ENCODE data around the gene KIF4B.

KIF4B gene

GRCh38 chr5:155056644-155057269, 43.2 kb downstream of the KIF4B start:
- DNase-seq = no peak

GRCh38 chr5:155057626-155058025, 44.1 kb downstream of the KIF4B start:
- no peak for DNase-seq

DNA sequence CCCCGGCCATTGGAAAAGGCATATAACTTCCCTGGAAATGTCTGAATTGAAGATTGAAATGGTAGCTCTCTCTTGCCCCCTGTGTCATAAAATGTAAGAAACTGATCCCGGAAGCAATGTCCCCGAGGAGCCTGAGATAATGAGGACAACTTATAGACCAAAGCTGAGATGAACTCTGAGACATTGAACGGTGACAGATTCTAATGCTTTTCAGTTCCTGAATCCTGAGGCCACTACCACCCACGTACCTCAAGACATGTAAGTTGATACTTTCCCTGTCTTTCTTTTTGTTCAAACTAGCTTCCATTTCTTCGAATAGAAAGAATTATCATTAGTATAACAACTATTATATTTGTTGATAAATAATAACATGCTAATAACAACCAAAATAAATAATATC, 51.0 kb downstream of the KIF4B start:
- no peak for DNase-seq

DNA sequence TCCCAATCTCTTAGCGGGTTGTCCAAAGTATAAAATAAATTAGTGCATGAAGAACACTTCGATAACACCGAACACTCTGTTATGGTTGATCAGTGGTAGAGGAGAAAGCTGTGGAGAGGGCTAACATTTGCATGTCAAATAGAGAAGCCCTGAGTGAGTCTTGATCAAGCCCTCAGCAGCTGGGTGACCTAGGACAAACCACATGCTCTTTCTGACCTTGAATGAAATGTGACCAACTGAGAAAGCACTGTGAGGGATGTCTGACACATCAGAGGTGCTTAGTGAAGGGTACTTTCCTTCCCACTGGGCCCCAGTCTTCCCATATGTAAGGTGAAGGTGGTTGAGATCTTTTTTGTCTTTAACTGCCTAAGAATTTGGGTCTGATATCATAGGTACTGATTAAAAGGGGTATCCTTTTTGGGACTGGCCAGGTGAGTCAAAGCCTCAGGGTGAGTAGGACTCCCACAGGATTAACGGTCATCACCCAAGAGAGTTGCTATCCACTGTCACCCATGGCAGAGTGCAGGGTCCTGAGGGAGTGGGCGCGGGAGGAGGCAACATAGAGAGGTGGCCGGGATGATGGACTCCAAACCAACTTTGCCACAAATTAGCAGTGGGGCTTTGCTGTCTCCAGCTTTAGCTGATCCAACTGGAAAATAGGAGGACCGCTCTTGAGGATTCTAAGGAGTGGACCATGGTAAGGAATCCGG, 53.5 kb downstream of the KIF4B start:
- no peak for DNase-seq
